Panc1 (cell line): ENCODE results near the gene LIN28A. TPM values are rescaled to one million over a fixed set of nuclear protein-coding genes. Genes with fewer than 3 reads are reported as not detected.

Experiments used
- ATAC-seq: fragments of 200-7000 bp; cut with Tn5 transposase; 2 replicates; pipeline ENCODE4 v1.9.1; 2020; ENCODE audit warnings: mild to moderate bottlenecking, moderate library complexity
- BruUV-seq: library from RNA; stranded (reverse); fragments of 400-500 nt; replicated peaks from 2 replicates; lab custom pipeline; 2021; lab: Mats Ljungman, UMichigan
- CTCF ChIA-PET: fragments of 300-600 bp; sonication (Branson Sonifier 250); formaldehyde crosslinking; loops from one replicate; lab custom pipeline; 2022; ENCODE audit warnings: antibody characterized with exemption; lab: Charles Lee
- POLR2A ChIA-PET: fragments of 300-600 bp; sonication (Branson Sonifier 250); formaldehyde crosslinking; loops from one replicate; lab custom pipeline; 2022; ENCODE audit warnings: antibody characterized with exemption; lab: Charles Lee
- DNase-seq: peaks from one replicate; pipeline ENCODE4 v3.0.0-alpha.2; 2010; ENCODE audit warnings: low read depth, low spot score
- H3K27ac ChIP-seq: 2 replicates; pipeline ENCODE4 v1.5.1; 2011; ENCODE audit warnings: mild to moderate bottlenecking, low read length, inconsistent platforms
- H3K27me3 ChIP-seq: fragments of 200-500 bp; sonication (Bioruptor generic); 2 replicates; pipeline ENCODE4 v1.6.0; 2014; ENCODE audit warnings: low read length, inconsistent platforms; ENCODE audit not compliant: control insufficient read depth, insufficient read depth
- H3K36me3 ChIP-seq: fragments of 200-500 bp; sonication (Bioruptor generic); 2 replicates; pipeline ENCODE4 v1.5.1; 2014; ENCODE audit warnings: inconsistent platforms, mild to moderate bottlenecking, low read length, moderate library complexity; ENCODE audit not compliant: control insufficient read depth, insufficient read depth
- H3K4me1 ChIP-seq: 2 replicates; pipeline ENCODE4 v1.5.1; 2011; ENCODE audit warnings: inconsistent platforms, mild to moderate bottlenecking, low read length, moderate library complexity; ENCODE audit not compliant: control insufficient read depth, insufficient read depth
- H3K4me3 ChIP-seq, 2 experiments: 2 replicates each; pipeline ENCODE4 v1.5.1; 2011 to 2012; ENCODE audit warnings: low read depth in 2 of 2, low read length in 2 of 2, mild to moderate bottlenecking in 2 of 2, inconsistent platforms in 1 of 2, moderate library complexity in 1 of 2
- H3K9me3 ChIP-seq: fragments of 200-500 bp; sonication (Bioruptor generic); 2 replicates; pipeline ENCODE4 v1.5.1; 2014; ENCODE audit warnings: low read depth, mild to moderate bottlenecking, inconsistent platforms, low read length, moderate library complexity; ENCODE audit not compliant: control insufficient read depth, insufficient read depth
- POLR2AphosphoS5 ChIP-seq: IDR thresholded peaks from 2 replicates; pipeline ENCODE4 v1.6.1; 2012; ENCODE audit warnings: mild to moderate bottlenecking, low read depth, low read length, moderate library complexity
- SIN3A ChIP-seq: IDR thresholded peaks from 2 replicates; pipeline ENCODE4 v1.6.1; 2012; ENCODE audit warnings: low read depth, mild to moderate bottlenecking, low read length, moderate library complexity, borderline replicate concordance; ENCODE audit not compliant: insufficient read depth
- TCF7L2 ChIP-seq: IDR thresholded peaks from 2 replicates; pipeline ENCODE4 v1.6.1; 2011; ENCODE audit warnings: mild to moderate bottlenecking, low read depth, low read length, inconsistent platforms
- in situ Hi-C: cut with HindIII; loops from 2 replicates; pipeline ENCODE4 v1.10.0; 2016; ENCODE audit warnings: low sequenced_read_pairs, low pct_unique_long_range_greater_than_20kb
- intact Hi-C: fragments of 100-400 bp; cut with micrococcal nuclease; formaldehyde crosslinking; loops from one replicate; pipeline ENCODE4 v1.10.0; 2022; ENCODE audit not compliant: unreplicated experiment
- total RNA-seq: library from RNA; stranded (reverse); gene quantifications from one replicate; pipeline ENCODE4 v1.2.1, GENCODE V29; 2021; ENCODE audit not compliant: unreplicated experiment
- TF ChIP-seq, protein P1 (sequence below), 2 experiments: IDR thresholded peaks; 2 replicates each; pipeline ENCODE4 v1.6.1; 2011 to 2012; ENCODE audit warnings: low read depth in 2 of 2, control low read depth in 1 of 2, low read length in 1 of 2, mild to moderate bottlenecking in 1 of 2, moderate library complexity in 1 of 2; ENCODE audit not compliant: insufficient read depth in 1 of 2
- TF ChIP-seq, protein P2 (sequence below): fragments of 450-650 bp; IDR thresholded peaks from 2 replicates; pipeline ENCODE4 v1.5.1; 2017; ENCODE audit warnings: mild to moderate bottlenecking

The LIN28A gene
- total RNA-seq, 1 experiment from 2014 or later, result 0.64 TPM

DNA sequence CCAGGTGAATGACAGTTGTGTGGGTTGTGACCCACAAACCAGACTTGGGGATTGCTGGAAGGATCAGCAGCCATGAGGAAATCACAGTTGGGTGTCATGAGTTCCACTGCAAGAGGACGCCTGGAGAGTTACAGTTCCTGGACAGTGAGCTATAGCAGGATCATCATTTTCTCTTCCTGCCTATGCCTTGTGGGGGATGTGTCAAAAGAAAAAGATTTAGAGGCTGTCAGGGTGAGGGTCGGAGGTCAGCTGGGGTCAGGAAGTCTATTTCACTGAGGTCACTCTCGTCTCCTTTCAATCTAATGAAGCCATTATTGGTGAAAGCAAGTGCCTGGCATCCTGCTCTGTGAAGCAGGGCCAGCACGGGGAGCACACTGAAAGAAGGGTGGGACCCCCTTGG is 7.0 kb upstream of the LIN28A start:
- Histone ChIP-seq H3K9me3 (no peaks in the 10 kb centered on the region), H3K4me1 (no peaks in the 10 kb centered on the region), H3K27ac (no peak overlapping the region), H3K27me3 (no peaks in the 10 kb centered on the region), H3K4me3 (no peak overlapping the region), H3K36me3 (no peaks in the 10 kb centered on the region)
- CTCF ChIA-PET, result interaction anchor here (0.6 kb wide), 1 partner anchor 68 kb away, joined by 3 read pairs; no protein-coding TSS in a partner anchor
- POLR2A ChIA-PET, result no interaction called here
- DNase-seq (no peak), ATAC-seq (no peak)
- TF ChIP-seq, protein P1, sequence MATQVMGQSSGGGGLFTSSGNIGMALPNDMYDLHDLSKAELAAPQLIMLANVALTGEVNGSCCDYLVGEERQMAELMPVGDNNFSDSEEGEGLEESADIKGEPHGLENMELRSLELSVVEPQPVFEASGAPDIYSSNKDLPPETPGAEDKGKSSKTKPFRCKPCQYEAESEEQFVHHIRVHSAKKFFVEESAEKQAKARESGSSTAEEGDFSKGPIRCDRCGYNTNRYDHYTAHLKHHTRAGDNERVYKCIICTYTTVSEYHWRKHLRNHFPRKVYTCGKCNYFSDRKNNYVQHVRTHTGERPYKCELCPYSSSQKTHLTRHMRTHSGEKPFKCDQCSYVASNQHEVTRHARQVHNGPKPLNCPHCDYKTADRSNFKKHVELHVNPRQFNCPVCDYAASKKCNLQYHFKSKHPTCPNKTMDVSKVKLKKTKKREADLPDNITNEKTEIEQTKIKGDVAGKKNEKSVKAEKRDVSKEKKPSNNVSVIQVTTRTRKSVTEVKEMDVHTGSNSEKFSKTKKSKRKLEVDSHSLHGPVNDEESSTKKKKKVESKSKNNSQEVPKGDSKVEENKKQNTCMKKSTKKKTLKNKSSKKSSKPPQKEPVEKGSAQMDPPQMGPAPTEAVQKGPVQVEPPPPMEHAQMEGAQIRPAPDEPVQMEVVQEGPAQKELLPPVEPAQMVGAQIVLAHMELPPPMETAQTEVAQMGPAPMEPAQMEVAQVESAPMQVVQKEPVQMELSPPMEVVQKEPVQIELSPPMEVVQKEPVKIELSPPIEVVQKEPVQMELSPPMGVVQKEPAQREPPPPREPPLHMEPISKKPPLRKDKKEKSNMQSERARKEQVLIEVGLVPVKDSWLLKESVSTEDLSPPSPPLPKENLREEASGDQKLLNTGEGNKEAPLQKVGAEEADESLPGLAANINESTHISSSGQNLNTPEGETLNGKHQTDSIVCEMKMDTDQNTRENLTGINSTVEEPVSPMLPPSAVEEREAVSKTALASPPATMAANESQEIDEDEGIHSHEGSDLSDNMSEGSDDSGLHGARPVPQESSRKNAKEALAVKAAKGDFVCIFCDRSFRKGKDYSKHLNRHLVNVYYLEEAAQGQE (IDR thresholded peaks at IDR 0.05; ENCODE audit: insufficient read depth in 1 of 2, low read depth in 2 of 2, low read length in 1 of 2), result no peak
- TF ChIP-seq, protein P2, sequence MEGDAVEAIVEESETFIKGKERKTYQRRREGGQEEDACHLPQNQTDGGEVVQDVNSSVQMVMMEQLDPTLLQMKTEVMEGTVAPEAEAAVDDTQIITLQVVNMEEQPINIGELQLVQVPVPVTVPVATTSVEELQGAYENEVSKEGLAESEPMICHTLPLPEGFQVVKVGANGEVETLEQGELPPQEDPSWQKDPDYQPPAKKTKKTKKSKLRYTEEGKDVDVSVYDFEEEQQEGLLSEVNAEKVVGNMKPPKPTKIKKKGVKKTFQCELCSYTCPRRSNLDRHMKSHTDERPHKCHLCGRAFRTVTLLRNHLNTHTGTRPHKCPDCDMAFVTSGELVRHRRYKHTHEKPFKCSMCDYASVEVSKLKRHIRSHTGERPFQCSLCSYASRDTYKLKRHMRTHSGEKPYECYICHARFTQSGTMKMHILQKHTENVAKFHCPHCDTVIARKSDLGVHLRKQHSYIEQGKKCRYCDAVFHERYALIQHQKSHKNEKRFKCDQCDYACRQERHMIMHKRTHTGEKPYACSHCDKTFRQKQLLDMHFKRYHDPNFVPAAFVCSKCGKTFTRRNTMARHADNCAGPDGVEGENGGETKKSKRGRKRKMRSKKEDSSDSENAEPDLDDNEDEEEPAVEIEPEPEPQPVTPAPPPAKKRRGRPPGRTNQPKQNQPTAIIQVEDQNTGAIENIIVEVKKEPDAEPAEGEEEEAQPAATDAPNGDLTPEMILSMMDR, result no peak
- TF ChIP-seq SIN3A, result no peak
- TF ChIP-seq TCF7L2, result no peak
- no peak for TF ChIP-seq POLR2AphosphoS5
- intact Hi-C loops, result no loop called here
- no TSS peak for BruUV-seq
- in situ Hi-C loops, result no loop called here

DNA sequence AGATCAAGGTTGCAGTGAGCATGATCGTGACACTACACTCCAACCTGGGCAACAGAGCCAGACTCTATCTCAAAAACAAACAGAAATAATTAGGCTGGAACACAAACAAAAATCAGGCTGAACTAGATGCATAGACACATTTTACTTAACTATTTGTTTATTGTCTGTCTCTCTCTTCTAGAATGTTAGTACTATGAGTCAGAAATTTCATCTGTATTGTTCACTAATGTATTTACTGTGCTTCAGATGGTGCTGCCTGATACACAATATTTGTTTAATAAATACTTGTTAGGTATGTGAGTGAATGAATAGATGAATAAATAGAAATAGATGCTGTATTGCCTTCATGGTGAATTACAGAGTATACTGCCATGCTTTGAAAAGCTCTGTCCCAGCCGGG is 6.0 kb upstream of the LIN28A start:
- in situ Hi-C loops (no loop called here), intact Hi-C loops (no loop called here)
- ATAC-seq (peak; percentile 70), DNase-seq (peak; percentile 73)
- ChIA-PET POLR2A (no interaction called here), CTCF (no interaction called here)
- TF ChIP-seq, protein P1 (IDR thresholded peaks at IDR 0.05; ENCODE audit: insufficient read depth in 1 of 2, low read depth in 2 of 2, low read length in 1 of 2), result no peak
- TF ChIP-seq POLR2AphosphoS5 (no peak), TCF7L2 (no peak), SIN3A (no peak)
- TF ChIP-seq, protein P2, result no peak
- H3K36me3 ChIP-seq, result no peaks in the 10 kb centered on the region
- H3K4me3 ChIP-seq, result no peak overlapping the region
- H3K9me3 ChIP-seq, result no peaks in the 10 kb centered on the region
- BruUV-seq, result no TSS peak
- H3K27me3 ChIP-seq, result no peaks in the 10 kb centered on the region
- no peak overlapping the region for H3K27ac ChIP-seq
- H3K4me1 ChIP-seq, result peaks cover 6% of the 10 kb centered on the region
